Daoy (cell line): Measurements from ENCODE around the gene CD276. TPM values are rescaled to one million over a fixed set of nuclear protein-coding genes. Genes with fewer than 3 reads are reported as not detected.

Experiments
- total RNA-seq: library from RNA; depleted of rRNA; stranded (reverse); fragments of >200 nt; shearing (Covaris generic); gene quantifications from 2 replicates; pipeline ENCODE4 v1.2.3, GENCODE V29; 2014; rRNA removed

CD276 gene
- total RNA-seq, 1 experiment from 2014 or later: 24.6 TPM

Other genes starting within 250 kb of the CD276 start
- gene REC114, start 241.2 kb upstream of the CD276 start, total RNA-seq: not detected in 2 replicates
- gene NPTN, start 51.0 kb upstream of the CD276 start, total RNA-seq: 63.4 and 69.0 TPM in 2 replicates
- 0.06 and 0.21 TPM in 2 replicates for gene INSYN1, start 69.0 kb downstream of the CD276 start, total RNA-seq
- gene TBC1D21, start 189.2 kb downstream of the CD276 start, total RNA-seq: not detected in 2 replicates
- 125 and 161 TPM in 2 replicates for gene LOXL1, start 242.1 kb downstream of the CD276 start, total RNA-seq